GM23338 (cell line): ENCODE results near the gene ADGRD2. TPM values are rescaled to one million over a fixed set of nuclear protein-coding genes. Genes with fewer than 3 reads are reported as not detected.

Experiments used
- CREB1 ChIP-seq: fragments of 250-450 bp; sonication (Bioruptor Pico); IDR thresholded peaks from 2 replicates; pipeline ENCODE4 v1.5.0; 2020; ENCODE audit warnings: low read depth, mild to moderate bottlenecking, moderate library complexity
- CTCF ChIP-seq, 2 experiments: fragments of 200-600 bp in 1 of 2; sonication (generic) in 1 of 2; conservative IDR thresholded peaks; 2 replicates each; pipeline versions ENCODE4 v1.5.1 to v1.6.1; 2016 to 2017; ENCODE audit warnings: antibody characterized with exemption in 2 of 2, low read depth in 2 of 2, mild to moderate bottlenecking in 2 of 2, moderate library complexity in 1 of 2
- EZH2 ChIP-seq: fragments of 200-600 bp; sonication (generic); IDR thresholded peaks from one replicate; pipeline ENCODE4 v1.8.0; 2017; ENCODE audit warnings: antibody characterized with exemption, mild to moderate bottlenecking, low read depth; ENCODE audit not compliant: unreplicated experiment
- NANOG ChIP-seq: IDR thresholded peaks from 2 replicates; pipeline ENCODE4 v1.6.1; 2016; ENCODE audit warnings: antibody characterized with exemption, borderline replicate concordance
- POLR2AphosphoS5 ChIP-seq: IDR thresholded peaks from 2 replicates; pipeline ENCODE4 v1.6.1; 2016; ENCODE audit warnings: antibody characterized with exemption, low read depth
- REST ChIP-seq: IDR thresholded peaks from one replicate; pipeline ENCODE4 v1.6.1; 2018; ENCODE audit warnings: antibody characterized with exemption; ENCODE audit not compliant: unreplicated experiment
- ZNF114 ChIP-seq: fragments of 250-450 bp; sonication (Bioruptor Pico); IDR thresholded peaks from 2 replicates; pipeline ENCODE4 v1.5.0; 2020; ENCODE audit warnings: mild to moderate bottlenecking, moderate library complexity
- ZNF331 ChIP-seq: fragments of 250-450 bp; sonication (Bioruptor Pico); IDR thresholded peaks from 2 replicates; pipeline ENCODE4 v1.5.0; 2020; ENCODE audit warnings: low read depth, mild to moderate bottlenecking, moderate library complexity
- ZNF462 ChIP-seq: fragments of 250-450 bp; sonication (Bioruptor Pico); IDR thresholded peaks from 2 replicates; pipeline ENCODE4 v1.5.0; 2020; ENCODE audit warnings: mild to moderate bottlenecking, moderate library complexity
- polyA plus RNA-seq: library from polyadenylated mRNA; unstranded; fragments of >200 nt; fragmentation: Nextera tagmentation; extraction: Ambion mirVana; gene quantifications from 2 replicates; pipeline ENCODE4 v1.2.1, GENCODE V29; 2016
- total RNA-seq: library from RNA; depleted of rRNA; stranded (reverse); fragments of >200 nt; shearing (Covaris generic); gene quantifications from 2 replicates; pipeline ENCODE4 v1.2.3, GENCODE V29; 2014

Gene ADGRD2
- total and polyA plus RNA-seq, 2 experiments from 2014 or later, result 0.45 to 0.78 TPM

- TF ChIP-seq ZNF462 (CRISPR knock-in tag) (no peak), EZH2 (no peak), CTCF (conservative IDR thresholded peaks at IDR 0.05; ENCODE audit: low read depth in 2 of 2) (no peak), REST (no peak), POLR2AphosphoS5 (no peak), NANOG (no peak), ZNF331 (CRISPR knock-in tag) (no peak), CREB1 (CRISPR knock-in tag) (no peak), ZNF114 (CRISPR knock-in tag) (no peak)
These were observed 27.1 kb upstream of the ADGRD2 start (continued) for GRCh38 chr9:124423155-124423554.
